Ammon's horn (tissue), 1 donor: Measurements from ENCODE around the gene CGN.
"Not testable (repeated sequence)": the region's sequence is repeated elsewhere in the genome, so short reads cannot be mapped to it uniquely, and the experiment has no call there.

Experiments used
- DNase-seq: peaks from one replicate; pipeline ENCODE4 v3.0.0-alpha.2; 2016; ENCODE audit warnings: low spot score

Gene CGN

GRCh38 chr1:151522427-151522826, 11.2 kb downstream of the CGN start:
- DNase-seq, result not testable (repeated sequence)

- DNase-seq, result no peak
These were observed 12.1 kb downstream of the CGN start for GRCh38 chr1:151523326-151523725.

GRCh38 chr1:151524736-151525135, 13.5 kb downstream of the CGN start:
- no peak for DNase-seq

- DNase-seq, result no peak
These were observed 15.7 kb downstream of the CGN start for GRCh38 chr1:151526735-151527525.

GRCh38 chr1:151529211-151529702, 18.1 kb downstream of the CGN start:
- DNase-seq, result no peak

- DNase-seq, result no peak
These were observed 18.6 kb downstream of the CGN start for GRCh38 chr1:151529781-151530180.

- no peak for DNase-seq
These were observed 19.3 kb downstream of the CGN start for GRCh38 chr1:151530461-151530860.

GRCh38 chr1:151533870-151534269, 22.7 kb downstream of the CGN start:
- no peak for DNase-seq

- peak; percentile 78 for DNase-seq
These were observed 23.6 kb downstream of the CGN start for GRCh38 chr1:151534662-151535278.

- DNase-seq, result no peak
These were observed 24.4 kb downstream of the CGN start for GRCh38 chr1:151535326-151536271.

- no peak for DNase-seq
These were observed 25.3 kb downstream of the CGN start for GRCh38 chr1:151536499-151536898.

GRCh38 chr1:151537112-151537511, 25.9 kb downstream of the CGN start:
- no peak for DNase-seq

- peak; percentile 46 for DNase-seq
These were observed 28.3 kb downstream of the CGN start for GRCh38 chr1:151539321-151540020.

- peak; percentile 94 for DNase-seq
These were observed 29.1 kb downstream of the CGN start, which contains the start of gene TUFT1 for GRCh38 chr1:151540021-151540981. TSS of gene TUFT1 (plus strand) at chr1:151540309. CDS start at chr1:151540367, 58 bp downstream.

- DNase-seq, result no peak
These were observed 29.8 kb downstream of the CGN start for GRCh38 chr1:151540982-151541377.

- no peak for DNase-seq
These were observed 30.6 kb downstream of the CGN start for GRCh38 chr1:151541752-151542151.

- DNase-seq, result no peak
These were observed 31.5 kb downstream of the CGN start for GRCh38 chr1:151542710-151543129.

- no peak for DNase-seq
These were observed 34.4 kb downstream of the CGN start for GRCh38 chr1:151545542-151545941.

GRCh38 chr1:151546011-151546925, 35.1 kb downstream of the CGN start:
- DNase-seq, result no peak
